AG04450 (cell line): ENCODE measurements around the gene NAA60. TPM values are rescaled to one million over a fixed set of nuclear protein-coding genes. Genes with fewer than 3 reads are reported as not detected.

Experiments
- CTCF ChIA-PET: fragments of 300-600, 350-600 bp; formaldehyde crosslinking; extraction: SDS; loops from one replicate; lab custom pipeline; 2022; ENCODE audit warnings: antibody characterized with exemption, inconsistent platforms; lab: Charles Lee
- POLR2A ChIA-PET: fragments of 350-600 bp; formaldehyde crosslinking; extraction: SDS; loops from one replicate; lab custom pipeline; 2021; ENCODE audit warnings: antibody characterized with exemption, inconsistent platforms; lab: Yijun Ruan, JAX
- DNase-seq: peaks from one replicate; pipeline ENCODE4 v3.0.0-alpha.2; 2011; ENCODE audit warnings: low read depth, low spot score
- H3K27ac ChIP-seq: one replicate; pipeline ENCODE4 v1.5.1; 2012; ENCODE audit warnings: low read depth, low read length, control low read depth
- H3K27me3 ChIP-seq: one replicate; pipeline ENCODE4 v1.6.0; 2012; ENCODE audit warnings: low read length; ENCODE audit not compliant: control insufficient read depth, insufficient read depth
- H3K4me3 ChIP-seq: 2 replicates; pipeline ENCODE4 v1.5.1; 2011; ENCODE audit warnings: mild to moderate bottlenecking, low read depth, low read length, control low read depth
- H3K9me3 ChIP-seq: 2 replicates; pipeline ENCODE4 v1.5.1; 2012; ENCODE audit warnings: low read length; ENCODE audit not compliant: control insufficient read depth, insufficient read depth
- CTCF ChIP-seq: IDR thresholded peaks from 2 replicates; pipeline ENCODE4 v1.5.1; 2011; ENCODE audit warnings: low read depth, low read length, control low read depth, inconsistent platforms
- polyA plus RNA-seq: library from polyadenylated mRNA; depleted of rRNA; stranded (reverse); fragments of >200 nt; gene quantifications from 2 replicates; pipeline ENCODE4 v1.2.3, GENCODE V29; 2011

Gene NAA60
- polyA plus RNA-seq, 1 experiment: 28.8 TPM

- H3K27me3 ChIP-seq: no peaks in the 10 kb centered on the region
- no peak for DNase-seq
- no peak overlapping the region for H3K27ac ChIP-seq
- peaks cover 3% of the 10 kb centered on the region; the same call in 1 of the 2 replicates for H3K9me3 ChIP-seq
- ChIA-PET POLR2A (no interaction called here), CTCF (no interaction called here)
- no peak overlapping the region for H3K4me3 ChIP-seq
- no peak for TF ChIP-seq CTCF
Observed at GRCh38 chr16:3476409-3476808, 32.9 kb downstream of the NAA60 start.

- CTCF ChIA-PET: no interaction called here
- no peak for DNase-seq
- POLR2A ChIA-PET: no interaction called here
- Histone ChIP-seq H3K27me3 (no peaks in the 10 kb centered on the region), H3K4me3 (no peak overlapping the region), H3K9me3 (no peaks in the 10 kb centered on the region), H3K27ac (no peak overlapping the region)
- TF ChIP-seq CTCF: no peak
Observed at GRCh38 chr16:3478242-3478925, 34.9 kb downstream of the NAA60 start.

GRCh38 chr16:3479654-3480216 lies 36.3 kb downstream of the NAA60 start:
- CTCF ChIA-PET: interaction anchor here (0.5 kb wide), 1 partner anchor 13 kb away, joined by 3 read pairs; no protein-coding TSS in a partner anchor
- no peak overlapping the region for H3K4me3 ChIP-seq
- no peaks in the 10 kb centered on the region for H3K27me3 ChIP-seq
- no peak for DNase-seq
- H3K27ac ChIP-seq: no peak overlapping the region
- TF ChIP-seq CTCF: no peak
- no peaks in the 10 kb centered on the region; the same call in 1 of the 2 replicates for H3K9me3 ChIP-seq
- POLR2A ChIA-PET: interaction anchor here (0.6 kb wide), 1 partner anchor 12 kb away, joined by 3 read pairs; no protein-coding TSS in a partner anchor

GRCh38 chr16:3480901-3481695 lies 37.6 kb downstream of the NAA60 start:
- DNase-seq: no peak
- ChIA-PET POLR2A (no interaction called here), CTCF (no interaction called here)
- no peak overlapping the region for H3K4me3 ChIP-seq
- no peaks in the 10 kb centered on the region; the same call in 1 of the 2 replicates for H3K9me3 ChIP-seq
- no peak overlapping the region for H3K27ac ChIP-seq
- TF ChIP-seq CTCF: no peak
- H3K27me3 ChIP-seq: no peaks in the 10 kb centered on the region
